Activated CD4-positive, alpha-beta T cell treated with anti-CD3 and anti-CD28 coated beads for 36 hours (primary cell): ENCODE measurements around the gene PRKCE. TPM values are rescaled to one million over a fixed set of nuclear protein-coding genes. Genes with fewer than 3 reads are reported as not detected.
"Not testable (repeated sequence)": the region's sequence is repeated elsewhere in the genome, so short reads cannot be mapped to it uniquely, and the experiment has no call there.

Source experiments
- ATAC-seq: fragments of 200-7000 bp; cut with Tn5 transposase; one replicate; pipeline ENCODE4 v1.10.0; 2021; ENCODE audit warnings: mild to moderate bottlenecking, moderate library complexity
- CTCF ChIA-PET: fragments of 350-600 bp; sonication (Branson Sonifier 250); formaldehyde crosslinking; loops from one replicate; lab custom pipeline; 2021; ENCODE audit warnings: antibody characterized with exemption; lab: Charles Lee
- POLR2A ChIA-PET: fragments of 350-600 bp; sonication (Branson Sonifier 250); formaldehyde crosslinking; loops from one replicate; lab custom pipeline; 2021; ENCODE audit warnings: antibody characterized with exemption, inconsistent platforms; lab: Charles Lee
- DNase-seq: peaks from one replicate; pipeline ENCODE4 v3.0.0-alpha.2; 2020
- H3K27ac Mint-ChIP-seq: one replicate; pipeline ENCODE4 v1.8.0; 2021; ENCODE audit warnings: mixed read lengths
- H3K27me3 Mint-ChIP-seq: one replicate; pipeline ENCODE4 v1.8.0; 2021; ENCODE audit warnings: mixed read lengths
- H3K36me3 Mint-ChIP-seq: one replicate; pipeline ENCODE4 v1.8.0; 2021; ENCODE audit warnings: low read depth, mixed read lengths
- H3K4me1 Mint-ChIP-seq: one replicate; pipeline ENCODE4 v1.8.0; 2021; ENCODE audit warnings: mixed read lengths
- H3K4me3 Mint-ChIP-seq: one replicate; pipeline ENCODE4 v1.8.0; 2021; ENCODE audit warnings: mild to moderate bottlenecking, moderate library complexity, mixed read lengths
- H3K9me3 Mint-ChIP-seq: one replicate; pipeline ENCODE4 v1.8.0; 2021; ENCODE audit warnings: low read depth, mixed read lengths
- intact Hi-C, 2 experiments: fragments of 100-400 bp; cut with DNase I in 1 of 2; cut with micrococcal nuclease in 1 of 2; formaldehyde crosslinking; loops; one replicate each; pipeline versions ENCODE4 v1.14.2 to v1.15.1; 2022 to 2024; cut with DNase I, micrococcal nuclease
- total RNA-seq, 2 experiments: library from RNA; stranded (reverse); gene quantifications; one replicate each; pipeline ENCODE4 v1.2.3, GENCODE V29; 2021

PRKCE gene
- total RNA-seq, 2 experiments from 2014 or later, result 9.0 to 13.2 TPM

DNA sequence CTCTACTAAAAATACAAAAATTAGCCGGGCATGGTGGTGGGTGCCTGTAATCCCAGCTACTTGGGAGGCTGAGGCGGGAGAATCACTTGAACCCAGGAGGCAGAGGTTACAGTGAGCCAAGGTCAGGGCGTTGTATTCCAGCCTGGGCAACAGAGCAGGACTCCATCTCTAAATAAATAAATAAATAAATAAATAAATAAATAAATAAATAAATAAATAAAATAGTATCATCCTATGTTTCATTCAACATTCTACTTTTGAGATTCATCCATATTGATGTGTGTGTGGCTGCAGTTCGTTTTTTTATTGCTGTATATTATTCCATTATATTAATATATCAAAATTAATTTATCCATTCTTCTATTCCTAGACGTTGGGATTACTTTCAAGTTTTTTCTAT is 207.4 kb downstream of the PRKCE start:
- peaks cover 35% of the 10 kb centered on the region for H3K4me1 Mint-ChIP-seq
- H3K4me3 Mint-ChIP-seq, H3K36me3 Mint-ChIP-seq, H3K9me3 Mint-ChIP-seq, H3K27ac Mint-ChIP-seq, H3K27me3 Mint-ChIP-seq, DNase-seq, intact Hi-C loops, ATAC-seq: not testable (repeated sequence)
- ChIA-PET POLR2A (interaction anchor here (0.7 kb wide), 1 partner anchor 261 kb away, joined by 3 read pairs; no protein-coding TSS in a partner anchor), CTCF (interaction anchor here (0.6 kb wide), 1 partner anchor 883 kb away, joined by 3 read pairs; no protein-coding TSS in a partner anchor)

DNA sequence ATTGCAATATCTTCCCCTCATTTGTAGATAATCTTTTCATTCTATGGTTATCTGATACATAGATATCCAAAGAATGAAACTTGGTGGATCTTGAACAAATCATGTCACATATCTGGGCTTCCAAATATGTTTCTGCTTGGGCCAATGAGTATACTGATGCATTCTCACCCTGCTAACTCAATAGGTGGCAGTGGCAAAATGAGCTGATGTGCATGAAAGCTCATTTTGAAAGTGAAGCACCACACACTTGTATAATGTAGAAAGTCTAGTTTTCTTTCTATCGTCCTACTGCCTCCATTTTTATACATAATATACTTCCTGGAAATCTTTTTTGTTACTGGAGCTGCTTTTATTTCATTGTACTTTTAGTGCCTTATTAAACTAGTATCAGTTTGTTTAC is 208.2 kb downstream of the PRKCE start:
- peaks cover 35% of the 10 kb centered on the region for H3K4me1 Mint-ChIP-seq
- intact Hi-C loops, result no loop called here
- ChIA-PET CTCF (interaction anchor here (1.1 kb wide), 1 partner anchor 10 kb away, joined by 5 read pairs; no protein-coding TSS in a partner anchor), POLR2A (no interaction called here)
- peak overlapping the region; percentile 77 for H3K27ac Mint-ChIP-seq
- DNase-seq (no peak), ATAC-seq (peak; percentile 56)
- no peaks in the 10 kb centered on the region for H3K27me3 Mint-ChIP-seq
- H3K36me3 Mint-ChIP-seq, result no peaks in the 10 kb centered on the region
- no peak overlapping the region for H3K4me3 Mint-ChIP-seq
- H3K9me3 Mint-ChIP-seq, result no peaks in the 10 kb centered on the region

DNA sequence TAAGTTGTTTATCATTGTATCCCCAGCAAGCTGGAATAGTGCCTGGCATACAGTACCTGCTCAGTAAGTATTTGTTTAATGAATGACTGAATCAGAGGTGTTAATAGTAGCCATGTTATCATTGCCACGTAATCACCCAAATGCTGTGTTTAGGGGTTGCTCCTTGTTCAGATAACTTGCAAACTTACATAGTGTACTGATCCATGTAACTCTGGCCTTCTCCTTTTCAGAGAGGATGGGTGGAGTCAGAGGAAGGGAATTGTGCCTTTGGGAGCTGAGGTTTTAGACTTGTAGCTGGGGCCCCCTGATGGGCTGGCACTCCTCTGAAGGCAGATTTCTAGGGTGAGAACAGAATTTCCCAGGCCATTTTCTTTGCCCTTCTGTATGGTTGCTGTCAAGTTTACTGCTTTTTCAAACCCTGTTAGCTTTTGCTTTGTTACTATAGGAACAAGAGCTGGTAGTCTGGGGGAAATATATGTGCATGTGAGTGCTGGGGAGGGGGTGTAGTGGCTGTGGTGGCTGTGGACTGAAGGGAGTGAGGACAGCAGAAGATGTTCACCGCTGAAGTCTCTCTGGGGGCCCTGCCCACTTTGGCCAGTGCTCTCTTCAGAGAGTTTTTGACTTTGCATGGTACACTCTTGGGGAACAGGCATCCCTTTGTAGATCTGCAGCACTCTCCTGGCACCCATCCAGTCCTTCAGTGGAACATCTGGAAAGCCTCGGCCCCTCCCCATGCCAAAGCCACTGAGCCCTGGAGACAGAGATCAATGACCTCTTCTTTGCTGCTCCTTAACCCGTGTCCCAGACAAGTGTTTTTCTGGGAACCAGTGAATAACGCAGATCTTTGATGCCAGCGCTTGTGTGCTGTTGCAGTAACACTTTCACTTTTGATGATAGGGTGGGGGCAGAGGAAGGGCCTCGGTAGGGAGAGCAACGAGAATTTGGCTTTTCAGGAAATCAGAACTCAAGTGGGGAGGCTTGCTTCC is 209.0 kb downstream of the PRKCE start:
- intact Hi-C loops, result no loop called here
- peak; percentile 45 for DNase-seq
- peak; percentile 63 for ATAC-seq
- ChIA-PET POLR2A (no interaction called here), CTCF (interaction anchor here (1.1 kb wide), 1 partner anchor 10 kb away, joined by 5 read pairs; no protein-coding TSS in a partner anchor)
- Mint-ChIP-seq H3K9me3 (no peaks in the 10 kb centered on the region), H3K27me3 (no peaks in the 10 kb centered on the region), H3K4me1 (peaks cover 35% of the 10 kb centered on the region), H3K27ac (peak overlapping the region; percentile 77), H3K4me3 (peak overlapping the region; percentile 57), H3K36me3 (no peaks in the 10 kb centered on the region)

DNA sequence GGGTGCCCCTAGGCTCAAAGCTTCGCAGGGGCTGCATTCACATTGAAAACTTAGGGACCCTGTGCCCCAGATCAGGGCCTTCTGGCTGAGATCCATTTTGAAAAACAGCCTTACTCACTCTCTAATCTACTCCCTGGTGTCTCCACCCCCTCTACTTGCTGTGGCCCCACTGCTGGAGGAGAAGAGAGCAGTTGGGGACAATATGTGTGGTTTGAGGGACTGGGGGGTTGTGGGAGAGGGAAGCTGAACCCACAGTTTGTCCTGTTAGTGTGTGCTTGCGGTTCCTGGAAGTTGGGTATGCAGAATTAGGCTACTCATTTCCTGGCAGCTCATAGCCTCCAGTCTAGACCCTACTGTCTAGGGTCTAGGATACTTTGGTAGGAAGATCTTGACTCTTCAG is 211.4 kb downstream of the PRKCE start:
- Mint-ChIP-seq H3K4me1 (peaks cover 37% of the 10 kb centered on the region), H3K36me3 (no peaks in the 10 kb centered on the region), H3K27me3 (no peaks in the 10 kb centered on the region), H3K9me3 (no peaks in the 10 kb centered on the region), H3K4me3 (no peak overlapping the region), H3K27ac (no peak overlapping the region)
- ChIA-PET CTCF (interaction anchor here (1.6 kb wide), 1 partner anchor 84 kb away, joined by 6 read pairs; no protein-coding TSS in a partner anchor), POLR2A (no interaction called here)
- DNase-seq (peak; percentile 18), ATAC-seq (peak; percentile 16)
- intact Hi-C loops, result no loop called here

DNA sequence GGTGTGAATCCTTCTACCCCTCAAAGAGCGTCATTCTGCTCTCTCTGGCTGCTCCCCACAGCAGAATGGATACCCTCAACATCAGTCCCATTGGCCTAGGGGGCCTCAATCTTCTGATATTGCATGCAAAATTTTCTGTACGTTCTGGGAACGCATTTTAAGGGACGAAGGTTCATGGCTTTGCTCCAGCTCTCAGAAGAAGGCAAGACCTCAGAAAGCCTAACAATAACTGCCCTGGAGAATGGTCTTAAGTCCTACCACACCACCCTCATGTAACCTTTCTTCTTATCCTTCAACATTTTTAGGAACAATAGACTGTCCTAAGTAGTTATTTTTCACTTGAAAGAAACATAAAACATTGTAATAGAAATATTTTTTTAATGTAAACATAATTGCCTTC is 212.6 kb downstream of the PRKCE start:
- ChIA-PET POLR2A (no interaction called here), CTCF (interaction anchor here (0.6 kb wide), 1 partner anchor 177 kb away, joined by 3 read pairs; no protein-coding TSS in a partner anchor)
- intact Hi-C loops, result no loop called here
- Mint-ChIP-seq H3K27ac (no peak overlapping the region), H3K36me3 (no peaks in the 10 kb centered on the region), H3K4me1 (peaks cover 33% of the 10 kb centered on the region), H3K4me3 (no peak overlapping the region), H3K9me3 (no peaks in the 10 kb centered on the region), H3K27me3 (no peaks in the 10 kb centered on the region)
- ATAC-seq (no peak), DNase-seq (no peak)

DNA sequence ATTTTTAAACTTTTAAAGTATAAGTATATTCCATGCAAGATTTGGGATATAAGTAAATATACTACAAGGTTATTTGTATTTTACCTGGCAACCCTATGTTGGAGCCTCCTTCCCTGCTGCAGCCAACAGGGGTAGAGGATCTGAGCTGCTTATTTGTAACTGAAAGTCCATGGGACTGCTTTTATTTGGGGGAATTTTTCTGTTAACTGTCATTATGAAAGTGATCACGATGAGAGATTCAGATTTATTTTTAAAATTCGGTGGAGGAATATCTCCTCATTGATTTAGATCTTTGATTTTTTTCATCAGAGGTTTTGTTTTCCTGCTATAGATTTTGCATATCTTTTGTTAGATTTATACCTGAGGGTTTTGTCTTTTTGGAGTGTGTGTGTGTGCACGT is 215.9 kb downstream of the PRKCE start:
- no peak for DNase-seq
- H3K4me3 Mint-ChIP-seq, result no peak overlapping the region
- H3K4me1 Mint-ChIP-seq, result peaks cover 12% of the 10 kb centered on the region
- no peak for ATAC-seq
- H3K36me3 Mint-ChIP-seq, result peaks cover under 1% of the 10 kb centered on the region
- no peak overlapping the region for H3K27ac Mint-ChIP-seq
- H3K9me3 Mint-ChIP-seq, result no peaks in the 10 kb centered on the region
- POLR2A ChIA-PET, result no interaction called here
- CTCF ChIA-PET, result interaction anchor here (0.7 kb wide), 1 partner anchor 53 kb away, joined by 3 read pairs; no protein-coding TSS in a partner anchor
- no peaks in the 10 kb centered on the region for H3K27me3 Mint-ChIP-seq
- intact Hi-C loops, result no loop called here

DNA sequence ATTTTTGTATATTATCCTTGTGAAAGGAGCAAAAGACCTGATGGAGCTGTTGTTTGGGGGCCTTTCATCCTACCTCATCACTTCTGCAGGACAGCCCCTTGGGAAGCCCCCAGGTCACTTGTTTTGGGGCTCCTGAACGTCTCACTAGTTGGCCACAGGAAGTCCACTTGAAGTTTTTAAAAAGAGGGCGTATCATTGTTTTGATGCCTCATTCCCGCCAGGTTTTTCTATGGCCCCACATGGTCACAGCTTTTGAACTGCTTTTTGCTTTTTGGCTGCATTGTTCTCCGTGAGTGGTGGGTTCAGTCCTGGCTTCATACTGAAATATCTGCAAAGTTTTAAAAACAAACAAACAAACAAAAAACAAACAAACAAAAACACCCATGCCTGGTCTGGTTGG is 216.3 kb downstream of the PRKCE start:
- no peak overlapping the region for H3K4me3 Mint-ChIP-seq
- no peaks in the 10 kb centered on the region for H3K27me3 Mint-ChIP-seq
- no peak overlapping the region for H3K27ac Mint-ChIP-seq
- DNase-seq (no peak), ATAC-seq (no peak)
- H3K9me3 Mint-ChIP-seq, result peaks cover 2% of the 10 kb centered on the region
- ChIA-PET POLR2A (no interaction called here), CTCF (interaction anchor here (0.7 to 1.4 kb wide), 2 partner anchors 21 to 54 kb away, joined by 3 to 5 read pairs; no protein-coding TSS in a partner anchor)
- H3K36me3 Mint-ChIP-seq, result peaks cover 2% of the 10 kb centered on the region
- H3K4me1 Mint-ChIP-seq, result peaks cover 7% of the 10 kb centered on the region
- intact Hi-C loops, result no loop called here

DNA sequence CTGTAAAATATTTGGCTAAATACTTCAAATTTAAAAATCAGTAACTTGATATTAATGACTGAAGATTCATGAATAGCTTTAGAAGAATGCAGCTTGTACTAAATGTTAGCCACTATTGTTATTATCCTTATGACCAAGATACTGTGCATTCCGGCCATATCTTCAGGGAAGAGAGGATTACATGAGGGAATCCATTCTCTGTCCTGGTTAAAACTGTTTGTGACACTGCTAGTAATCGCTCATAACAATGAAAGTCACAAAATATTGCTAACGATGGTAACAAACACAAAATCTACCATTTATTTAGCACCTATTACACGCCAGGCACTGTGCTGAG is 217.7 kb downstream of the PRKCE start:
- no peak for DNase-seq
- ChIA-PET POLR2A (no interaction called here), CTCF (interaction anchor here (0.7 to 1.4 kb wide), 2 partner anchors 19 to 829 kb away, joined by 3 to 5 read pairs; no protein-coding TSS in a partner anchor)
- intact Hi-C loops, result no loop called here
- no peak overlapping the region for H3K4me3 Mint-ChIP-seq
- peaks cover 5% of the 10 kb centered on the region for H3K4me1 Mint-ChIP-seq
- H3K27ac Mint-ChIP-seq, result no peak overlapping the region
- H3K27me3 Mint-ChIP-seq, result no peaks in the 10 kb centered on the region
- peaks cover 2% of the 10 kb centered on the region for H3K9me3 Mint-ChIP-seq
- H3K36me3 Mint-ChIP-seq, result peaks cover 2% of the 10 kb centered on the region
- no peak for ATAC-seq

DNA sequence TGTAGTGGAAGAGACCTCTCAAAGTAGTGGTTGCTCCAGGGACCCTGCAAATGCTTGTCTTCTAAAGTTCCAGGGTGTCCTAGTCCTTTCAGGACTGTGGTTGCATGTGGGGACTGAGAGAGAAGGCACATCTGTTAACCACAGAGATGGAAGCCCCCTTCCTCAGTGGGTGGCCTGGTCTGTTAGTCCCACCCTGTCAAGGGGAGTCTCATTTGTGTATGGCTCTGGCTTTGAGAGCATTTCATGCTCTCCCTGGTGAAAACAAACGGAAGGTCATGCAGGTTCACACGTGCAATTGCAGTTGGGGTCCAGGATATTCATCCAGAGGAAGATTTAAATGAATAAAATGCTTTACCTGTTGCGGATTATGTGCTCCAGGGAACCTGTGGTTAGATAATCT is 219.6 kb downstream of the PRKCE start:
- peaks cover 5% of the 10 kb centered on the region for H3K4me1 Mint-ChIP-seq
- ChIA-PET POLR2A (no interaction called here), CTCF (no interaction called here)
- no peak for ATAC-seq
- peaks cover 7% of the 10 kb centered on the region for H3K9me3 Mint-ChIP-seq
- intact Hi-C loops, result no loop called here
- DNase-seq, result no peak
- peaks cover 5% of the 10 kb centered on the region for H3K36me3 Mint-ChIP-seq
- H3K27me3 Mint-ChIP-seq, result no peaks in the 10 kb centered on the region
- no peak overlapping the region for H3K27ac Mint-ChIP-seq
- H3K4me3 Mint-ChIP-seq, result no peak overlapping the region

DNA sequence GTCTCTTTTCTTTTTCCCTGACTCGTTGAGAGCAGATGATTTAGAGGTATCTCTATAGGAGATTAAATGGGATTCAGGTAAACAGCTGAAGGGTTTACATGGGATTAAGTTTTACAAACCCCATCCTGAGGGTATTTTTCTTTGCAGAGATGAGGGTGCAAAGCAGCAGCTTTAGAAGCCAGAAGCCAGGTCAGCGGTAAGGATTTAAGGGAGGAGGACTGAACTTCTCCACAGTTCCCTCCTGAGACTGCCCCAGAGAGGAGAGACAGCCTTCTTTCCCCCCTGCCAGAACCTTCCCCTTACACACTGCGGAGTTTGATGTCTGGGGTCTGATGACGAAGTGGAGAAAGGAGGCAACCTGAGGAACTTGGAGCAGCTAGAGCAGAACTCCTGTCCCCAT is 220.1 kb downstream of the PRKCE start:
- ATAC-seq, result no peak
- ChIA-PET CTCF (interaction anchor here (0.7 to 1.4 kb wide), 2 partner anchors 11 to 658 kb away, joined by 3 to 4 read pairs; no protein-coding TSS in a partner anchor), POLR2A (no interaction called here)
- intact Hi-C loops, result no loop called here
- Mint-ChIP-seq H3K4me3 (no peak overlapping the region), H3K9me3 (peaks cover 12% of the 10 kb centered on the region), H3K27me3 (no peaks in the 10 kb centered on the region), H3K36me3 (peaks cover 11% of the 10 kb centered on the region), H3K27ac (no peak overlapping the region), H3K4me1 (peaks cover 5% of the 10 kb centered on the region)
- no peak for DNase-seq

DNA sequence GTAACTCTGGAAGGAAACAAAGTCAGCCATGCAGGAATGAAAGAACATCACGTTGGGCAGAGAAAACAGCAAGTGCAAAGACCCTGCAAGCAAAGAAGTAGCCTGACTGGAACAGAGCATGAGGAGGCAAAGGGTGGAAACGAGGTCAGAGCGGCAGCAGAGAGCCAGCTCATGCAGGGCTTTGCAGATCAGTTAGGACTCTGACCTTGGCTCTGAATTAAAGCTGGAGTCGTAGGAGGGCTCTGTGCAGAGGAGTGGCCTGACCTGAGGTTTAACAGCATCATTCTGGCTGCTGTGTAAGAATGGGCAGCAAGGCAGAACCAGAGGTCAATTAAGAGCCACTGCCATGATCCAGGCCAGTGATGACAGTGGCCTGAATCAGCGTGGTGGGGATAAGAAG is 220.7 kb downstream of the PRKCE start:
- CTCF ChIA-PET, result interaction anchor here (1.4 kb wide), 1 partner anchor 10 kb away, joined by 4 read pairs; no protein-coding TSS in a partner anchor
- no peak for ATAC-seq

More for the DNA sequence above, 220.7 kb downstream of the PRKCE start:
- Mint-ChIP-seq H3K27ac (no peak overlapping the region), H3K27me3 (no peaks in the 10 kb centered on the region), H3K4me3 (no peak overlapping the region), H3K9me3 (peaks cover 16% of the 10 kb centered on the region), H3K36me3 (peaks cover 11% of the 10 kb centered on the region), H3K4me1 (peaks cover 5% of the 10 kb centered on the region)
- POLR2A ChIA-PET, result no interaction called here
- no peak for DNase-seq
- intact Hi-C loops, result no loop called here
